Hepatocyte (in vitro differentiated cells): ENCODE data around the gene ATAD2B. TPM values are rescaled to one million over a fixed set of nuclear protein-coding genes. Genes with fewer than 3 reads are reported as not detected.

Source experiments
- DNase-seq: peaks from one replicate; pipeline ENCODE4 v3.0.0-alpha.2; 2016; ENCODE audit warnings: low spot score
- H2AFZ ChIP-seq: fragments of 200-600 bp; sonication (generic); 2 replicates; pipeline ENCODE4 v1.6.0; 2016; ENCODE audit warnings: antibody characterized with exemption, mild to moderate bottlenecking
- H3K27ac ChIP-seq: fragments of 200-600 bp; sonication (generic); 2 replicates; pipeline ENCODE4 v1.5.1; 2016; ENCODE audit warnings: mild to moderate bottlenecking
- H3K27me3 ChIP-seq: fragments of 200-600 bp; sonication (generic); 2 replicates; pipeline ENCODE4 v1.6.1; 2016
- H3K36me3 ChIP-seq: fragments of 200-600 bp; sonication (generic); replicated peaks from 2 replicates; pipeline ENCODE4 v1.5.1; 2016; ENCODE audit warnings: low read depth; ENCODE audit not compliant: insufficient read depth
- H3K4me1 ChIP-seq: fragments of 200-600 bp; sonication (generic); 2 replicates; pipeline ENCODE4 v1.5.1; 2016; ENCODE audit warnings: mild to moderate bottlenecking, moderate library complexity; ENCODE audit not compliant: insufficient read depth
- H3K4me2 ChIP-seq: fragments of 200-600 bp; sonication (generic); 2 replicates; pipeline ENCODE4 v1.6.0; 2016
- H3K4me3 ChIP-seq: fragments of 200-600 bp; sonication (generic); 2 replicates; pipeline ENCODE4 v1.5.1; 2016; ENCODE audit warnings: mild to moderate bottlenecking
- H3K79me2 ChIP-seq: fragments of 200-600 bp; sonication (generic); 2 replicates; pipeline ENCODE4 v1.6.0; 2017; ENCODE audit warnings: mild to moderate bottlenecking
- H3K9me2 ChIP-seq: fragments of 200-600 bp; sonication (generic); replicated peaks from 2 replicates; pipeline ENCODE4 v1.6.0; 2017; ENCODE audit warnings: mild to moderate bottlenecking; ENCODE audit not compliant: insufficient read depth
- H3K9me3 ChIP-seq: fragments of 200-600 bp; sonication (generic); 2 replicates; pipeline ENCODE4 v1.5.1; 2016; ENCODE audit warnings: low read depth, mild to moderate bottlenecking
- H4K20me1 ChIP-seq: fragments of 200-600 bp; sonication (generic); 2 replicates; pipeline ENCODE4 v1.6.0; 2016; ENCODE audit warnings: mild to moderate bottlenecking; ENCODE audit not compliant: insufficient read depth, poor library complexity, severe bottlenecking
- CTCF ChIP-seq: fragments of 200-600 bp; sonication (generic); IDR thresholded peaks from 2 replicates; pipeline ENCODE4 v1.5.1; 2016; ENCODE audit warnings: antibody characterized with exemption, mild to moderate bottlenecking; ENCODE audit not compliant: poor library complexity
- EZH2 ChIP-seq: fragments of 200-600 bp; sonication (generic); IDR thresholded peaks from 2 replicates; pipeline ENCODE4 v1.6.1; 2016; ENCODE audit warnings: antibody characterized with exemption, mild to moderate bottlenecking, borderline replicate concordance
- EZH2phosphoT487 ChIP-seq: fragments of 200-600 bp; sonication (generic); IDR thresholded peaks from one replicate; pipeline ENCODE4 v1.6.1; 2018; ENCODE audit warnings: antibody characterized with exemption, mild to moderate bottlenecking, low read depth, moderate library complexity; ENCODE audit not compliant: unreplicated experiment, severe bottlenecking
- WGBS: methylation state at CpG from one replicate; pipeline ENCODE4 v1.1.6; 2016; ENCODE audit warnings: low lambda C conversion rate; ENCODE audit errors: missing lambda C conversion rate; 5-methylcytosine and 5-hydroxymethylcytosine counted together
- polyA plus RNA-seq: library from polyadenylated mRNA; unstranded; fragments of >200 nt; fragmentation: Nextera tagmentation; extraction: Ambion mirVana; gene quantifications from 2 replicates; pipeline ENCODE4 v1.2.1, GENCODE V29; 2016
- total RNA-seq: library from RNA; depleted of rRNA; stranded (reverse); fragments of >200 nt; gene quantifications from 2 replicates; pipeline ENCODE4 v1.2.3, GENCODE V29; 2014

The ATAD2B gene
- 17.1 and 26.2 TPM in 2 replicates for total RNA-seq
- polyA plus RNA-seq: 6.1 and 8.7 TPM in 2 replicates

GRCh38 chr2:23926750-23927571 lies at the start of gene ATAD2B:
ATAD2B (minus strand) TSS chr2:23927123; CDS start chr2:23926770, 353 bp downstream.
- peak within 1 kb of the TSS; percentile 86 for H2AFZ ChIP-seq
- H3K9me3 ChIP-seq: no peaks in the 10 kb centered on the region
- TF ChIP-seq CTCF (peak; percentile 90), EZH2phosphoT487 (no peak), EZH2 (no peak)
- H3K4me3 ChIP-seq: peak within 1 kb of the TSS; percentile 85
- H3K27me3 ChIP-seq: no peaks in the 10 kb centered on the region
- H3K27ac ChIP-seq: peak within 1 kb of the TSS; percentile 99
- peak; percentile 98 for DNase-seq
- H3K4me2 ChIP-seq: peak within 1 kb of the TSS; percentile 80
- peaks cover 18% of the 10 kb centered on the region for H3K4me1 ChIP-seq
- under 1% methylated on average over 83 of the region's 88 CpGs for WGBS
- peaks cover 63% of the 10 kb centered on the region for H3K79me2 ChIP-seq
- no peaks in the 10 kb centered on the region for H3K36me3 ChIP-seq
- H4K20me1 ChIP-seq: peaks cover 29% of the 10 kb centered on the region
- H3K9me2 ChIP-seq: no peaks in the 10 kb centered on the region

- H3K27ac ChIP-seq: no peak overlapping the region
Measured at GRCh38 chr2:23967846-23968245, 40.9 kb upstream of the ATAD2B start.

GRCh38 chr2:23954325-23955014 lies 27.5 kb upstream of the ATAD2B start:
- no peaks in the 10 kb centered on the region for H3K36me3 ChIP-seq
- H3K27me3 ChIP-seq: no peaks in the 10 kb centered on the region
- H2AFZ ChIP-seq: no peak overlapping the region
- H3K79me2 ChIP-seq: peaks cover 77% of the 10 kb centered on the region
- H3K4me1 ChIP-seq: no peaks in the 10 kb centered on the region
- WGBS: 99% methylated on average over 6 of the region's 6 CpGs
- H3K4me3 ChIP-seq: no peak overlapping the region
- TF ChIP-seq EZH2: no peak
- no peak for TF ChIP-seq EZH2phosphoT487
- TF ChIP-seq CTCF: no peak
- no peak overlapping the region for H3K27ac ChIP-seq
- H3K9me3 ChIP-seq: no peaks in the 10 kb centered on the region
- H4K20me1 ChIP-seq: peaks cover 4% of the 10 kb centered on the region
- H3K9me2 ChIP-seq: no peaks in the 10 kb centered on the region
- DNase-seq: no peak
- no peak overlapping the region for H3K4me2 ChIP-seq

More at GRCh38 chr2:23967846-23968245, 40.9 kb upstream of the ATAD2B start:
- H4K20me1 ChIP-seq: no peaks in the 10 kb centered on the region
- H3K9me2 ChIP-seq: no peaks in the 10 kb centered on the region
- H3K27me3 ChIP-seq: no peaks in the 10 kb centered on the region
- 98% methylated on average over 4 of the region's 4 CpGs for WGBS
- peaks cover 8% of the 10 kb centered on the region for H3K79me2 ChIP-seq
- no peak overlapping the region for H3K4me2 ChIP-seq
- no peak for TF ChIP-seq EZH2
- TF ChIP-seq CTCF: no peak
- TF ChIP-seq EZH2phosphoT487: no peak
- H3K4me1 ChIP-seq: no peaks in the 10 kb centered on the region
- H3K9me3 ChIP-seq: no peaks in the 10 kb centered on the region
- no peak overlapping the region for H2AFZ ChIP-seq
- no peaks in the 10 kb centered on the region for H3K36me3 ChIP-seq
- H3K4me3 ChIP-seq: no peak overlapping the region
- DNase-seq: no peak
